ENCODE measurements around the gene ABHD16B.

The ABHD16B gene

DNA sequence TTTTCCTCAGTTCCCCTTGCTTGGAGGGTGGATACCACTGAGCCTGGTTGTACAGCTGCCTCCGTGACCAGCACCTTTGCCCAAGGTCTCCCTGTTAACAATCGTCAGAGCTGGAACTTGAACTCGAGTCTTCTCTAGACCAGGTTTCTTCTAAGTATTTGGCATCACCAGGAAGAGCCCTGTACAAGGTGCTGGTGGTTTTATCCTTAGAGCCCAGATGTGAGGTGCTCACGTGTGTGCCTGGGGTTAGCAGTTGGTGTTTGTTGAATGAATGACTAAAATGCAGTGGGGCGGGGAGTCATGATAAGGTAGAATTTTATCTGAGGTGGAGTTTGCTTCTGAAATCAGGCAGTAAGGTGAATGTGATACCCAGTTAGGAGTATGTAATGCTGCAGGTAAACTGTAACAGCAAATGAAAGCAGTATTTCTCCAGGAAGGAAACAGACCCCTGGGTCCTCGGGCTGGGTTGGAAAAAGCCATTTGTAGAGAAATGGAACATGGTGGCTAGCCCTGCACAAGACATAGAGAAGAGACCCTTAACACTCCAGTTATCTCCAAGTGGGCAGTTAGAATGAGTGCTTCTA is 36.8 kb downstream of the ABHD16B start:
- no peak for DNase-seq

DNA sequence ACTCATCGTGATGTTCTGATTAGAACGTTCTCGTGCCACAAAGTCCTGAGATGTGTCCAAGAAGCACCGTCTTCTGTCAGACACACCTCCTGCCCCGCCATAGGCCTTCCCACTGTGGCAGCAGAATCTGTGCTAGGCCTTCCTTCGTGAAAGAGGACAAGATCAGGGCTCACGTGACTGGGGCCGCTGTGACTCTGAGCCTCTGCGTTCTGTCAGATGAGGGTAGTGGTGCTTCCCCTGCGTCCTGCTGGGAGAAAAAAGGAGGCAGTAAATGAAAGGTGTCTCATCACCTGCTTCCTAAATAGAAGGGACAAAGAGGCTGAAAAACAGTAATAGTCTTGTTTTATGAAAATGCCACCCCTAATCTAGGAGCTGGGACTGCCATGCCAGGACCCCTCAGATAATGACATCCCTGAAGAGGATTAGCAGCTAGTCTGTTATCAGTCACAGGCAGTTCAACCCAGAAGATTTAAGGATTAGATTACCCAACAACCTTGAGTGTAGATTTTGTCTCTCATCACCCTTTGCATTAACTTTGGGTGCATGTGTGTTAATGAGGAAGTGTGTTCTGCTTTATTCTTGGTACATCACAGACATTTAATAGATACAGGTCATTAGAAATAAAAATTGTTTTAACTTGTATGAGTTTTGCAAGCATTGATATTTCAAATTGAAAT is 37.7 kb downstream of the ABHD16B start:
- DNase-seq, result no peak

DNA sequence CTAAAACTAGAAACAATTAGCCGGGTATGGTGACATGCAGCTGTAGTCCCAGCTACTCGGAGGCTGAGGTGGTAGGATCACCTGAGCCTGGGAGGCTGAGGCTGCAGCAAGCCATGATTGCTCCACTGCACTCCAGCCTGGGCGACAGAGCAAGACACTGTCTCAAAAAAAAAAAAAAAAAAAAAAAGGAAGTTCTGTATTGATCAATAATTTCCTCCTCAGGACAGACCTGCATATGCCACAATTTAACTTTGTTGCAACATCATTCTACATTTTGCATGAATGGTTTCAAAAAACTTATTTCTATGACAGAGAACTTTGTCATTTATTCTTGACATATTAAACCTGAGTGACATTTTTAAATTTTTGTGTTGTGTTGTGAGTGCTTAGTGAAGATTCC is 39.1 kb downstream of the ABHD16B start:
- no peak for DNase-seq

DNA sequence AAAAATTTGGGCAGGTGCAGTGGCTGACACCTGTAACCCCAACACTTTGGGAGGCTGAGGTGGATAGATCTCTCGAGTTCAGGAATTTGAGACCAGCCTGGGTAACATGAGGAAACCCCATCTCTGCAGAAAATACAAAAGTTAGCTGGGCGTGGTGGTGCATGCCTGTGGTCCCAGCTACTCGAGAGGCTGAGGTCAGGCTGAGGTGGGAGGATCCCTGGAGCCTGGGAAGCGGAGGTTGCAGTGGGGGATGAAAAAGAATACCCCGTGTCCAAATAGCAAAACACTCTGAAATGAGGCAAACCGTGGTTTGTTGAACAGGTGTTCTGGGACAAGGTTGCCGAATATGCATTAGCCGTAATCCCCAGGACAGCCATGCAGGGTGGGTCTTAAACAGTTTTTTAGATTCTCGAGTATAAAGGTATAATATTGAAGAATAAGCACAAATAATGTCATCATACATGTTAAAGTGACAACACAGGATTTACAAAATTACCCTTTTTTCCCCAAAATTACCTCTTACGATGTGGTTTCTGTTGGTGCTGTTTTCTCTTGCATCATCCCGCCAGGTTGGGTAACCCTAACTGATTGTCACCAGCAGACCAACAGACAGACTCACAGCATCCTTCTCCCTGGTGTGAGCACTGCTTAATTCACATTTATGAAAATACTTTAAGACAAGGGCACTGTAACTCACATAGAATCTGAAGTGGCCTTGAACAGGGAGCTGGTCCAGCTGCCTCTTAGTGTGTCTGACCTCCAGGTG is 42.7 kb downstream of the ABHD16B start:
- DNase-seq, result no peak

DNA sequence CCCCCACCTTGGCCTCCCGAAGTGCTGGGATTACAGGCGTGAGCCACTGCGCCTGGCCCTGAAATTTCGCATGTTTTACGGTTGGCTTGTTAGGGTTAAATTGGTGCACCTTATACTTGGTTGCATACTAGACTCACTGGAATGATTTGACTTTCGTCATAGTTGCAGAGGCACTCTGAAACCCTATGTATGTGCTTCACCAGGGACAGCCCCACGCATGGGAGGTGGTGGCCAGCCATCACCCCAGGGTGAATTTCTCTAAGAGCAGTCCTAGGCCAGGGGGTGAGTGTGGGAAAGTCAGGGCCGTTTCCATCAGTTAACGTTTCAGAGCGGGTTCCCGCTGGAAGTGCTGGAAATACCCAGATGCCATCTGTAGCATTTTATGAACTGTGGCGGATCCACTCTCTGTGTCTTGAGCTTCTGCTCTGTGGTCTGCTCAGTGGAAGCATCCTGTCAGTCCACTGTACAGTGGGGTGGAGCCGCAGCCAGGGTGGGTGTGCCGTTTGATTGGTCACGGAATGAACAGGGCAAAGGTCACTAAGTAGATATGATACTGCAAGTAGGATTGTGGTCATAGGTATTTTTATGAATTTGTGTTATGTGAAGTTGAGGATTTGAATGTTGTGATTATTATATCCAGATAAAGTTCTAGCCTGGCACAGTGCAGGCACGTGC is 46.8 kb downstream of the ABHD16B start:
- DNase-seq, result no peak

DNA sequence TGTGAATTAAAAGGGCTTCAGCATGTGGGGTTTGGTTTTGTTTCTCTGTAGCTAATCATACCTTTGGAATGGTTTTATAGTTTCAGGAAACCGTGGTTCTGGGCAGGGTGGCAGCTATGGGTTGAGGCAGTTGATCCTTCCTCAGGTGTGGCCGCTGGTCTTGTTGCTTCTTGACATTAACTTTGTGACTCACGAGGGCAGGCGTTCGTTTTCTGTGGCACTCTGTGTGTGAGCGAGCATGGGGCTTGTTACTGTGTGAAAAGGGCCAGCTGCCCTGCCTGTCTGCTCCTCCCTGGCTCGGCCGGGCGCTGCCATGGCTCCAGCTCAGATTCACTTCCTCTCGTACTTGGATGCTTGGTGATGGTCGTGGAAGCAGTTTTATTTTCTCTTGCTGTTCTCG is 49.9 kb downstream of the ABHD16B start:
- DNase-seq, result no peak

Measured in T1000 (cell line).